CD8-positive, alpha-beta memory T cell (primary cell): ENCODE measurements around the gene ELMOD1. TPM values are rescaled to one million over a fixed set of nuclear protein-coding genes. Genes with fewer than 3 reads are reported as not detected.

Experiments
- CTCF ChIA-PET: fragments of 350-600 bp; sonication (Branson Sonifier 250); formaldehyde crosslinking; loops from one replicate; lab custom pipeline; 2021; ENCODE audit warnings: antibody characterized with exemption; lab: Charles Lee
- POLR2A ChIA-PET: fragments of 350-600 bp; sonication (Branson Sonifier 250); formaldehyde crosslinking; loops from one replicate; lab custom pipeline; 2021; ENCODE audit warnings: antibody characterized with exemption; lab: Charles Lee
- DNase-seq, 5 donors: peaks; one replicate each; pipeline versions ENCODE4 v3.0.0 to v3.0.0-alpha.2; 2020 to 2022; ENCODE audit warnings: mixed read lengths in 1 of 5
- H3K27ac ChIP-seq: one replicate; pipeline ENCODE4 v1.7.0; 2013; ENCODE audit warnings: low read depth, mild to moderate bottlenecking, low read length, moderate library complexity
- H3K27me3 ChIP-seq: 2 replicates; pipeline ENCODE4 v1.7.0; 2013; ENCODE audit warnings: low read length, mild to moderate bottlenecking; ENCODE audit not compliant: insufficient read depth, poor library complexity, severe bottlenecking
- H3K36me3 ChIP-seq: 2 replicates; pipeline ENCODE4 v1.7.0; 2013; ENCODE audit warnings: mild to moderate bottlenecking, low read length, moderate library complexity; ENCODE audit not compliant: insufficient read depth
- H3K4me1 ChIP-seq: 2 replicates; pipeline ENCODE4 v1.7.0; 2013; ENCODE audit warnings: mild to moderate bottlenecking, low read length, moderate library complexity; ENCODE audit not compliant: insufficient read depth
- H3K4me3 ChIP-seq: 2 replicates; pipeline ENCODE4 v1.7.0; 2013; ENCODE audit warnings: mild to moderate bottlenecking, low read length
- H3K9me3 ChIP-seq: 2 replicates; pipeline ENCODE4 v1.7.0; 2013; ENCODE audit warnings: mild to moderate bottlenecking, low read length
- H3K27ac Mint-ChIP-seq, 8 donors: one replicate each; pipeline ENCODE4 v1.8.0; 2020 to 2021; ENCODE audit warnings: mixed read lengths in 8 of 8, mild to moderate bottlenecking in 6 of 8, inconsistent platforms in 3 of 8, moderate library complexity in 3 of 8
- H3K27me3 Mint-ChIP-seq, 2 donors: one replicate each; pipeline ENCODE4 v1.8.0; 2020 to 2021; ENCODE audit warnings: mixed read lengths in 2 of 2, mild to moderate bottlenecking in 1 of 2, moderate library complexity in 1 of 2
- H3K36me3 Mint-ChIP-seq, 3 donors: one replicate each; pipeline ENCODE4 v1.8.0; 2020 to 2021; ENCODE audit warnings: mixed read lengths in 3 of 3, inconsistent platforms in 1 of 3, mild to moderate bottlenecking in 1 of 3
- H3K4me1 Mint-ChIP-seq, 3 donors: one replicate each; pipeline ENCODE4 v1.8.0; 2020 to 2021; ENCODE audit warnings: mixed read lengths in 3 of 3, inconsistent platforms in 1 of 3, mild to moderate bottlenecking in 1 of 3
- H3K4me3 Mint-ChIP-seq, 7 donors: one replicate each; pipeline ENCODE4 v1.8.0; 2020 to 2021; ENCODE audit warnings: mixed read lengths in 7 of 7, mild to moderate bottlenecking in 6 of 7, moderate library complexity in 4 of 7, inconsistent platforms in 2 of 7
- H3K9me3 Mint-ChIP-seq, 5 donors: one replicate each; pipeline ENCODE4 v1.8.0; 2020 to 2022; ENCODE audit warnings: mixed read lengths in 5 of 5, mild to moderate bottlenecking in 3 of 5, moderate library complexity in 2 of 5, inconsistent platforms in 1 of 5
- polyA plus RNA-seq: library from polyadenylated mRNA; unstranded; fragments of 300-500 nt; fragmentation: Illumina TruSeq; gene quantifications from one replicate; pipeline ENCODE4 v1.2.3, GENCODE V29; 2021
- total RNA-seq, 2 experiments: library from RNA; stranded (reverse); gene quantifications; one replicate each; pipeline ENCODE4 v1.2.3, GENCODE V29; 2021

Gene ELMOD1
- total and polyA plus RNA-seq, 3 experiments from 2014 or later: not detected

- Mint-ChIP-seq H3K27me3 (peaks cover 3 to 51% of the 10 kb centered on the region in 2 donors), H3K36me3 (no peaks in the 10 kb centered on the region), H3K4me3 (no peak overlapping the region), H3K27ac (no peak overlapping the region), H3K9me3 (peaks cover 0 to 2% (median 0%) of the 10 kb centered on the region in 5 donors), H3K4me1 (no peaks in the 10 kb centered on the region)
- DNase-seq: no peak
- Histone ChIP-seq H3K4me3 (no peak overlapping the region), H3K36me3 (no peaks in the 10 kb centered on the region), H3K4me1 (no peaks in the 10 kb centered on the region), H3K27ac (no peak overlapping the region), H3K27me3 (no peaks in the 10 kb centered on the region), H3K9me3 (no peaks in the 10 kb centered on the region)
- POLR2A ChIA-PET: no interaction called here
- CTCF ChIA-PET: no interaction called here
Measured at GRCh38 chr11:107696140-107696539, 105.2 kb downstream of the ELMOD1 start.

- H3K9me3 ChIP-seq: no peaks in the 10 kb centered on the region
- Mint-ChIP-seq H3K36me3 (no peaks in the 10 kb centered on the region), H3K27ac (no peak overlapping the region), H3K27me3 (peaks cover 3 to 40% of the 10 kb centered on the region in 2 donors), H3K4me3 (no peak overlapping the region), H3K4me1 (no peaks in the 10 kb centered on the region), H3K9me3 (peaks cover 0 to under 1% (median 0%) of the 10 kb centered on the region in 5 donors)
- no peaks in the 10 kb centered on the region for H3K27me3 ChIP-seq
- no peaks in the 10 kb centered on the region for H3K36me3 ChIP-seq
- ChIA-PET CTCF (no interaction called here), POLR2A (no interaction called here)
- H3K27ac ChIP-seq: no peak overlapping the region
- DNase-seq: no peak
- no peak overlapping the region for H3K4me3 ChIP-seq
- no peaks in the 10 kb centered on the region for H3K4me1 ChIP-seq
Measured at GRCh38 chr11:107697291-107697690, 106.3 kb downstream of the ELMOD1 start.

- Histone ChIP-seq H3K27me3 (no peaks in the 10 kb centered on the region), H3K36me3 (no peaks in the 10 kb centered on the region), H3K4me3 (no peak overlapping the region), H3K9me3 (no peaks in the 10 kb centered on the region), H3K27ac (no peak overlapping the region), H3K4me1 (no peaks in the 10 kb centered on the region)
- CTCF ChIA-PET: interaction anchor here (0.6 kb wide), 1 partner anchor 17 kb away, joined by 4 read pairs; no protein-coding TSS in a partner anchor
- no peaks in the 10 kb centered on the region for H3K36me3 Mint-ChIP-seq
- no peaks in the 10 kb centered on the region for H3K9me3 Mint-ChIP-seq
- H3K27ac Mint-ChIP-seq: no peak overlapping the region
- H3K27me3 Mint-ChIP-seq: peaks cover 5 to 35% of the 10 kb centered on the region in 2 donors
- no peak overlapping the region for H3K4me3 Mint-ChIP-seq
- DNase-seq: no peak
- no peaks in the 10 kb centered on the region for H3K4me1 Mint-ChIP-seq
- POLR2A ChIA-PET: no interaction called here
Measured at GRCh38 chr11:107699371-107700285, 108.7 kb downstream of the ELMOD1 start.

GRCh38 chr11:107702109-107702660 lies 111.2 kb downstream of the ELMOD1 start:
- ChIA-PET CTCF (no interaction called here), POLR2A (no interaction called here)
- no peak overlapping the region for H3K27ac ChIP-seq
- no peaks in the 10 kb centered on the region for H3K9me3 Mint-ChIP-seq
- no peaks in the 10 kb centered on the region for H3K36me3 Mint-ChIP-seq
- H3K4me3 Mint-ChIP-seq: no peak overlapping the region
- no peak overlapping the region for H3K27ac Mint-ChIP-seq
- H3K36me3 ChIP-seq: no peaks in the 10 kb centered on the region
- H3K9me3 ChIP-seq: no peaks in the 10 kb centered on the region
- peaks cover 5 to 33% of the 10 kb centered on the region in 2 donors for H3K27me3 Mint-ChIP-seq
- no peaks in the 10 kb centered on the region for H3K27me3 ChIP-seq
- H3K4me1 Mint-ChIP-seq: no peaks in the 10 kb centered on the region
- no peak overlapping the region for H3K4me3 ChIP-seq
- no peaks in the 10 kb centered on the region for H3K4me1 ChIP-seq
- no peak for DNase-seq

- Mint-ChIP-seq H3K27me3 (peaks cover 7 to 36% of the 10 kb centered on the region in 2 donors), H3K27ac (no peak overlapping the region)
- CTCF ChIA-PET: no interaction called here
Measured at GRCh38 chr11:107702723-107703122, 111.8 kb downstream of the ELMOD1 start.

GRCh38 chr11:107704451-107704850 lies 113.5 kb downstream of the ELMOD1 start:
- ChIA-PET POLR2A (no interaction called here), CTCF (no interaction called here)
- Mint-ChIP-seq H3K9me3 (no peaks in the 10 kb centered on the region), H3K27me3 (peaks cover 13 to 37% of the 10 kb centered on the region in 2 donors), H3K4me3 (no peak overlapping the region), H3K4me1 (no peaks in the 10 kb centered on the region), H3K36me3 (no peaks in the 10 kb centered on the region), H3K27ac (no peak overlapping the region)
- Histone ChIP-seq H3K4me1 (no peaks in the 10 kb centered on the region), H3K27ac (no peak overlapping the region), H3K27me3 (no peaks in the 10 kb centered on the region), H3K9me3 (no peaks in the 10 kb centered on the region), H3K4me3 (no peak overlapping the region), H3K36me3 (no peaks in the 10 kb centered on the region)
- DNase-seq: no peak

More at GRCh38 chr11:107702723-107703122, 111.8 kb downstream of the ELMOD1 start:
- POLR2A ChIA-PET: no interaction called here
- no peaks in the 10 kb centered on the region for H3K4me1 Mint-ChIP-seq
- no peak for DNase-seq
- H3K4me3 Mint-ChIP-seq: no peak overlapping the region
- no peaks in the 10 kb centered on the region for H3K4me1 ChIP-seq
- no peaks in the 10 kb centered on the region for H3K9me3 Mint-ChIP-seq
- no peaks in the 10 kb centered on the region for H3K36me3 Mint-ChIP-seq
- no peak overlapping the region for H3K27ac ChIP-seq
- no peaks in the 10 kb centered on the region for H3K36me3 ChIP-seq
- no peaks in the 10 kb centered on the region for H3K9me3 ChIP-seq
- H3K4me3 ChIP-seq: no peak overlapping the region
- no peaks in the 10 kb centered on the region for H3K27me3 ChIP-seq

- CTCF ChIA-PET: no interaction called here
- Histone ChIP-seq H3K4me3 (no peak overlapping the region), H3K4me1 (no peaks in the 10 kb centered on the region), H3K27me3 (no peaks in the 10 kb centered on the region), H3K36me3 (no peaks in the 10 kb centered on the region), H3K9me3 (no peaks in the 10 kb centered on the region), H3K27ac (no peak overlapping the region)
- no peaks in the 10 kb centered on the region for H3K36me3 Mint-ChIP-seq
- no peaks in the 10 kb centered on the region for H3K4me1 Mint-ChIP-seq
- H3K9me3 Mint-ChIP-seq: no peaks in the 10 kb centered on the region
- no peak for DNase-seq
- H3K4me3 Mint-ChIP-seq: no peak overlapping the region
- POLR2A ChIA-PET: no interaction called here
- H3K27ac Mint-ChIP-seq: no peak overlapping the region
- peaks cover 15 to 37% of the 10 kb centered on the region in 2 donors for H3K27me3 Mint-ChIP-seq
Measured at GRCh38 chr11:107705027-107705426, 114.1 kb downstream of the ELMOD1 start.

- POLR2A ChIA-PET: no interaction called here
- peaks cover 15 to 26% of the 10 kb centered on the region in 2 donors for H3K27me3 Mint-ChIP-seq
- DNase-seq: no peak
- Histone ChIP-seq H3K4me3 (no peak overlapping the region), H3K27ac (no peak overlapping the region), H3K27me3 (no peaks in the 10 kb centered on the region), H3K4me1 (no peaks in the 10 kb centered on the region), H3K36me3 (no peaks in the 10 kb centered on the region), H3K9me3 (no peaks in the 10 kb centered on the region)
- no peaks in the 10 kb centered on the region for H3K36me3 Mint-ChIP-seq
- H3K27ac Mint-ChIP-seq: no peak overlapping the region
- no peaks in the 10 kb centered on the region for H3K9me3 Mint-ChIP-seq
- H3K4me3 Mint-ChIP-seq: no peak overlapping the region
- no peaks in the 10 kb centered on the region for H3K4me1 Mint-ChIP-seq
- CTCF ChIA-PET: no interaction called here
Measured at GRCh38 chr11:107706531-107706930, 115.6 kb downstream of the ELMOD1 start.
